Inflammatory macrophage treated with lipopolysaccharide for 1 hour (primary cell): ENCODE data around the gene C16orf74.

Experiments used
- DNase-seq, 2 donors: peaks; one replicate each; pipeline ENCODE4 v3.0.0-alpha.2; 2020 to 2022

The C16orf74 gene

DNA sequence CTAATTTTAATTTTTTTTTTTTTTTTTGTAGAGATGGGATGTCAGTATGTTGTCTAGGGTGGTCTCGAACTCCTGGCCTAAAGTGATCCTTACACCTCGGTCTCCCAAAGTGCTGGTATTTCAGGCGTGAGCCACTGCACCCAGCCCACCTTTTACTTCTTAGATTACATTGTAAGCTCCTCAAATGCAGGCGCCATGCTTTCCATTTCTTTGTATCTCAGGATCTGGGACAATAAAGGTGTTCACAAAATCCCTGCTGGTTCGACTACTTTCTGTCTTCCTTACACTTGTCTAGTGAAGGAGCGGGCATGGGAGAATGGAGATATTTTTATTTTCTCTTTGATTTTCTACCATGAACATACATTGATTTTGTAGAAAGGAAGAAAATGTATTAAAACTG lies 23.2 kb upstream of the C16orf74 start:
- no peak for DNase-seq

GRCh38 chr16:85773044-85773443 lies 22.1 kb upstream of the C16orf74 start:
- no peak for DNase-seq

- DNase-seq: no peak
Measured at GRCh38 chr16:85770741-85771140, 19.8 kb upstream of the C16orf74 start.

DNA sequence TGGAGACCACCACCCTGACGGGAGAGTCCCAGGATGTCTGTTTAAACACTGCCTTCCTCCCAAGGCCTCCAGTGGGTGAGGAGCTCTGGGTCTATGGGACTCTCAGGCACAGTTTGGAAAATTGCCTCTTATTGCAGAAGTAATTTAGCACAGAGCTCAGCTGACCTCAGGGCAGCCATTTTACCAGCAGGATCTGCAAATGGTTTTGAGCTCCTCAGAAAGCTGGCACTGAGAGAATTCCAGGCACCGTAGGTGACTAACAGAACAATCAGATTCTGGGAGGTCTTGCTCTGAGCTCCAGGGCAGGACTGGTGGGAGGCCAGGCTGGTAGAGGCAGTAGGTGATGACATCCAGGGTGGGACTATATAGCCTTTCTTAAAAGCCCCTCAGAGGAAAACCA lies 17.3 kb upstream of the C16orf74 start:
- no peak for DNase-seq

DNA sequence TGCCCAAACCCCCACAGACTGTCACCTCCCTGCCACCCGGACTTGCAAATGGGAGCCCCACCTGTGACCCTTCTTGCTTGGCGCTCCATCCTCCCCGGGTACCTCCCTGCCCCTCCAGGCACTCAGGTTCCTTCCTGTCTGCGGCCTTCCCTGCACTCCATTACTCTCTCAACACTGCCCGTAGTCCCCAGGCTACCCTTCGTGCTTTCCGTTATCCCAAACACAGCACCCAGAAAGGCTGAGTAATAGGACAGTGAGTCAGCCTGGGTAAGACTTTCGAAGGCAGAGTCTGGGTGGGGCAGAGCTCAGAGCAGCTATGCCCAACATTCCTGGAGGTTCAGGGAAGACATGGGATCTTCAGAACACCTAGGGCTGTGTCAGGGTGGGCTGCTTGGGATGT lies 16.6 kb upstream of the C16orf74 start:
- peak in 1 of 2 donors; percentile 16 for DNase-seq

- DNase-seq: no peak
Measured at GRCh38 chr16:85765767-85766166, 14.9 kb upstream of the C16orf74 start.

- DNase-seq: no peak
Measured at GRCh38 chr16:85765211-85765610, 14.3 kb upstream of the C16orf74 start.

DNA sequence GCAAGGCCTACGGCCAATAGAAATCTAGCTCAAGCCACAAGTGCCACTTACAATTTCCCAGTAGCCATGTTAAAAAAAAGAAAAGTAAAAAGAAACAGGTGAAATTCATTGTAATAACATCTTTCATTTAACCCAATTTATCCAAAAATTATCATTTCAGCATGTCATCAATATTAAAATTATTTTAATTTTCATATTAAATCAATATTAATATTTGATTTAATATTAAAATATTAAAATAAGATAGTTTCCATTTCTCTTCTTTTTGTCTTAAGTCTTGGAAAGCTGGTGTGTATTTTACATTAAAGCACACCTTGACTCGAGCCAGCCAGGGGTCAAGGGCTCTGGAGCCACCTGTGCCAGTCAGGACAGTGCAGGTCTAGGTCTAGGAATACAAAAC lies 12.7 kb upstream of the C16orf74 start:
- no peak for DNase-seq

- DNase-seq: no peak
Measured at GRCh38 chr16:85762970-85763369, 12.1 kb upstream of the C16orf74 start.

GRCh38 chr16:85761861-85762260 lies 11.0 kb upstream of the C16orf74 start:
- DNase-seq: peak in 1 of 2 donors; percentile 42

DNA sequence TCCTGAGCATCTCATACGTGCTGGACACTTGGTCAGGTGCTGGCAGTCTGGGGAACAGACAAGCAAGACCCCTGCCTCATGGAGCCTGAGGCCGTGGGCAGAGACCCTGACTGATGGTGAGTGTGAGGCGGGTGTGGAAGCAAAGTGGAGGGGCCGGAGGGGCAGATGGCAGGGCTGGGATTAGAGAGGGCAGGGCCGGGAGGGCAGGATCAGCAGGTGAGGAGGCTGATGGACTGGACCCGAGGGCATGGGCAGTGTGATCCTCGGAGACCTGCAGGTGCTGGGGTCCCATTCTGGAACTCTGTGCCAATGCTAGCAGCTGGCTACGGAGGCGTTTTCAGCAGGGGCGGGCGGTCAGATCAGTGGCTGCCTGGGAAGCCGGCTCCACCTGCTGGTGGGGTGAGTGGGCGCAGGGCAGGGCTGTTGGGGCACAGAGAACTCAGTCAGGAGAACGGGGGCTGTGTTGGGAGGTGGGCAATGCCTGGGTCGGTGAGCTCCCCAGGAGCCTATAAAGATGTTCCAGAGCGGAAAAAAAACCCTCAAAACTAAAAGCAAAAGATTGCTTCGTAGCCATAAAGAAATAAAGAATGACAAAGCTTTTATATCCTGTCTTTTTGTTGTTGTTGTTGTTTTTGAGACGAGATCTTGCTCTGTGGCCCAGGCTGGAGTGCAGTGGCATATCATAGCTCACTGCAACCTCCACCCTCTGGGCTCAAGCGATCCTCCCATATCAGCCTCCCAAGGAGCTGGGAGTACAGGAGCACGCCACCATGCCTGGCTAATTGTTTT lies 8.9 kb upstream of the C16orf74 start:
- DNase-seq: no peak

DNA sequence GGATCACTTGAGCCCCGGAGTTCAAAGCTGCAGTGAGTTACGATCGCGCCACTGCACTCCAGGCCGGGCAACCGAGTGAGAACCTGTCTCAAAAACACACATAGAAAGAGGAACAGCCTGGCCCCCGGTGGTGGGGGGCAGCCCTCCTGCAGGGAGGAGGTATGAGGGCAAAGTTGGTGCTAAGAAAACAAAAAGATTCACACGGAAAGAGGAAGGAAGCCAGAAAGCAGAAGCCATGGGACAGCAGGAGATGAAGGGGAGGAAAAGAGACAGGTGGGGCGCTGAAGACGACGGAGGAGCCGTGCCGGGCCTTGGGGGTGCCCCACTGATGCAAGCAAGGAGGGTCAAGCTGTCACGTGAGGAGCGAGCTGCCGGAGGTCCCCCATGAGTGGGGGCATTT lies 8.2 kb upstream of the C16orf74 start:
- peak in 1 of 2 donors; percentile 24 for DNase-seq

DNA sequence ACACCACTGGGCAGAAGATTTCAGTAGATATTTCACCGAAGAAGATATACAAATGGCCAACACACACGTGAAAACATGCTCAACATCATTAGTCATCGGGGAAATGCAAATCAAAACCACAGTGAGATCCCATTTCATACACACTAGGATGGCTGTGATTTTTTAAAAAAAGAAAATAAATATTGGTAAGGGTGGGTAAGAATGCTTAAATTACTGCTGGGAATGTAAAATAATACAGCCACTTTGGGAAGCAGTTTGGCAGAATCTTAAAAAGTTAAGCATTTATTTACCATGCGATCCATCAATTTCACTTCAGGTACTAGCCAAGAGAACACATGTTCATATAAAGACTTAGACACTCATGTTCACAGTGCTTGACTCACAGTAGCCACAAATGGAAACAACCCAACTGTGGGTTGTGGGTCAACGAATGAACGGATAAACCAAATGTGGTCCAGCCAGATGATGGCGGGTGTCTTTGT lies 6.5 kb upstream of the C16orf74 start:
- no peak for DNase-seq

DNA sequence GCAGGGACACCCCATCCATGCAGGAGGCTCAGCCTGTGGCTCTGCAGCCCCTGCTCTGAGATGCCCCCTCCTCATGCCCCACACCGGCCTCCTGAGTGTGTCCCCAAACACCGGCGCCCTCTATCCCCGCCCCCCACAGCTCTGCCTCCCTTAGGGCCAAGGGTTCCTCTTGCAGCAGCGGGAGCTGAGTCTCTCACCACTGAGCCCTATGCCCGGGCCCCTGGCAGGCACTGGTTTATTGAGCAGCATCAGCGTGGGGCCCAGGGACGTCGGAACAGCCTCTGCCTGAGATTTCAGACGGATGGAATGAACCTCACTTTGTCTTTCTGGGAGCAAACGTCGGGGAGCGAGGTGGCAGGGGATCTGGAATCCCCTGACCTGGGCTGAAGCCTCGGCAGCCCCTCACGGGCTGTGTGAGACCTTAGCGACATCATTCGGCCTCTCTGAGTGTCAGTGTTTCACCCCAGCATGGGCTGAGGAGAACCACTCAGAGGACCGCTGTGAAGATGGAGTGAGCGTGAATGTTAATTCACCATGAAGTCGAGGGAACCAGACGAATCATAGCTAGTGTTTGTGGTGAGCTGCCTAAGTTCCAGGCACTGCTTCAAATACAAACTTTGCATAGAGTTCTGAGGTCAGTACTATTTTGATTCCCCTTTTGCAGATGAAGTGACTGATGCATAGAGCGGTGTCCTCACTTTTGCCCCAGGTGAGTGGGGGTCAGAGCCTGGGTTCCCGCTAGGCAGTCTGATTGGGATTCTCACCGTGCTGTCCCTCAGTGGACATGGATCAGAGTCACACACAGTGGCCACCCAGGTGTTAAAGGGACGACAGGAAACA lies 5.3 kb upstream of the C16orf74 start:
- DNase-seq: no peak

DNA sequence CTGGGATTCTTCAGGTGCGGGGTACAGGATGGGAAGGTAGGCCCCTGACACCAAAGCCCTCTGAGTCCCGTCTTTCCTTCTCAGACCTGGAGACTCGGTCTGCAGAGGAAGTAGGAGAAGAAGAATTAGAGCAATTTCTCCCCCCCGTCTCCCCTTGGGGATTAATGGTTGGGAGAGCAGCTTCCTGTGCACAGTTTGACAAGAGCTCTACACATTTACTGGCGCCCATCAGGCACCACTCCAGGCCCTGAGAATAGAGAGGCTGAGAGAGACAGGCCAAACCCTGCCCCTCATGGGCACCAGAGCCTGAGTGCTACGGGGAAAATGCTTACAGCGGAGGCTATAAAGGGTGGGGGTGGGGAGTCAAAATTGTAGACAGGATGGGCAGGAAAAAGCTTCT lies 3.5 kb upstream of the C16orf74 start:
- no peak for DNase-seq

DNA sequence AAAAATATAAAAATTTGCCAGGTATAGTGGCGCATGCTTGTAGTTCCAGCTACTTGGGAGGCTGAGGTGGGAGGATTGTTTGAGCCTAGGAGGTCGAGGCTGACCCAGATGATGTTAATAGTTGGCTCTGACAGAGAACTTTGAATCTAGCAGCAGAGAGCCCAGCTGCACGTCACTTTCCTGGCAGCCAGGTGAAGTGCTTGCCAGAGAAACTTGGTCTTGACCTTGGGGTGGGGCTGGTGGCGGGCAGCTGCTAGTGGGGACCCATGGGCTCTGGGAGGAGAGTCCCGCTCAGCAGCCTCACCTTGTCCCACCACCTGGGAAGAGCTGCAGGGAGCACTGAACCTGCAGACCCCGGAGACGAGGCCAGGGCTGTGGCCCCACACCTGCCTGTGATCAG lies 3.1 kb upstream of the C16orf74 start:
- DNase-seq: no peak

GRCh38 chr16:85753559-85753958 lies 2.7 kb upstream of the C16orf74 start:
- DNase-seq: no peak

DNA sequence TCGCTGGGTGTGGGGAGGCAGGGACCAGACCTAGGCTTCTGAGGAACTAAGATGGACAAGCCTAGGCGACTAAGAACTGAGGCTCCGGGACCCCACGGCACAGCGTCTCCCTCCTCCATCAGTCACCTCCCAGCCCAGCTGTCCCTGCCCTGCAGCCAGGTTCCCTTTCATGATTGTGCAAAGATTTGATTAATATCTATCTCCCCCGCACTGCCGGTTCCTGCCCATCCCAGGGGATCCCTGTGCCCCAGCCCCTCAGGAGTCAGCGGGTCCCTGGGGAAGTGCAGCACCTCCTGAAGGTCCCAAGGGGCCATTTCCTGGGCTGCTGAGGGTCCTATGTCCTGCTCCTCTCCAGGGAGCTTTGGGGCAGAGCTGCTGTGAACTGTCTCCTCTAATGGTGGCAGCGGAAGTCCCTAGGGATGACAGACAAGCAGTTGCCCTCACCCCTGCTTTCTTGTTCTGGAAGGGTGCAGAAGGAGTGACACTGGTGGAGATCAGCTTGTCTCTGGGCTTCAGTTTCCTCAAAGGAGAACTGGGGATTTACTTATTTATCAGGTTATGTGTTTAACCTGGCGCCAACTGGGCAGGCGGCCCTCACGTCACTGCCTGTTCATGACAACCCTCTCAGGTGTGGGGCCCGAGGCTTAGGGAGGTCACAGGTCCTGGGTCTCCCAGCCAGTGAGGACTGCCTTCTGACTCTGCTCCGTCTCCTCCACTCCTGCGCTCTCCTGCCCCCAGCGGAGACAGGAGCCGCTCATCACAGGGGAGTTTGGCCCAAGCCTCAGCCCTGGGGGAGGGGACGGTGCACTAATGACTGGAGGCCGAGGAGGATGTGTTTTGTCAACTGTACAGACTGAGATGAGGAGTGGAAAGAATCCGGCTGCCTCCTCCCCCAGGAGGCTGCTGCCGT lies 1.9 kb upstream of the C16orf74 start:
- no peak for DNase-seq

GRCh38 chr16:85751698-85752501 lies 1.0 kb upstream of the C16orf74 start:
- no peak for DNase-seq

- no peak for DNase-seq
Measured at GRCh38 chr16:85750146-85750826, 610 bp downstream of the C16orf74 start.

- no peak for DNase-seq
Measured at GRCh38 chr16:85749771-85750145, 1.1 kb downstream of the C16orf74 start.
